Measurements from ENCODE around the gene SLC27A1.
"Not testable (repeated sequence)": the region's sequence is repeated elsewhere in the genome, so short reads cannot be mapped to it uniquely, and the experiment has no call there.

The SLC27A1 gene

GRCh38 chr19:17490411-17490810 lies 20.1 kb downstream of the SLC27A1 start:
- H3K27ac ChIP-seq = no peak overlapping the region

GRCh38 chr19:17491287-17491686 lies 21.0 kb downstream of the SLC27A1 start:
- no peak for TF ChIP-seq CTCF (conservative IDR thresholded peaks at IDR 0.05)
- H3K27ac ChIP-seq = no peak overlapping the region

More at GRCh38 chr19:17490411-17490810, 20.1 kb downstream of the SLC27A1 start:
- no peak for TF ChIP-seq CTCF (conservative IDR thresholded peaks at IDR 0.05)

- TF ChIP-seq CTCF (conservative IDR thresholded peaks at IDR 0.05) = no peak
- no peak overlapping the region for H3K27ac ChIP-seq
Measured at GRCh38 chr19:17495639-17496296, 25.4 kb downstream of the SLC27A1 start.

- TF ChIP-seq CTCF (conservative IDR thresholded peaks at IDR 0.05) = peak; percentile 95
- no peak overlapping the region for H3K27ac ChIP-seq
Measured at GRCh38 chr19:17496337-17496997, 26.1 kb downstream of the SLC27A1 start.

- H3K27ac ChIP-seq = no peak overlapping the region
- TF ChIP-seq CTCF (conservative IDR thresholded peaks at IDR 0.05) = no peak
Measured at GRCh38 chr19:17497149-17497798, 26.9 kb downstream of the SLC27A1 start.

- not testable (repeated sequence) for H3K27ac ChIP-seq
Measured at GRCh38 chr19:17499025-17499424, 28.7 kb downstream of the SLC27A1 start.

- H3K27ac ChIP-seq = no peak overlapping the region
Measured at GRCh38 chr19:17499648-17500446, 29.5 kb downstream of the SLC27A1 start.

More at GRCh38 chr19:17499648-17500446, 29.5 kb downstream of the SLC27A1 start:
- TF ChIP-seq CTCF (conservative IDR thresholded peaks at IDR 0.05) = no peak

All from VCaP (cell line).